Esophagus (tissue), 2 donors: ENCODE data around the gene DPM2. TPM values are rescaled to one million over a fixed set of nuclear protein-coding genes. Genes with fewer than 3 reads are reported as not detected.

Experiments used
- H3K27ac ChIP-seq, 2 donors: one replicate each; pipeline ENCODE4 v1.5.1; 2013; ENCODE audit warnings: low read depth in 2 of 2, mild to moderate bottlenecking in 2 of 2, inconsistent platforms in 1 of 2, low read length in 1 of 2, moderate library complexity in 1 of 2
- H3K27me3 ChIP-seq, 2 donors: one replicate each; pipeline ENCODE4 v1.6.1; 2013; ENCODE audit warnings: low read length in 2 of 2, control low read depth in 1 of 2, mild to moderate bottlenecking in 1 of 2; ENCODE audit not compliant: insufficient read depth in 2 of 2, control insufficient read depth in 1 of 2
- H3K36me3 ChIP-seq, 2 donors: one replicate each; pipeline ENCODE4 v1.6.1; 2013; ENCODE audit warnings: low read length in 1 of 2; ENCODE audit not compliant: control insufficient read depth in 2 of 2, insufficient read depth in 2 of 2
- H3K4me1 ChIP-seq, 2 donors: one replicate each; pipeline ENCODE4 v1.6.1; 2013; ENCODE audit warnings: low read length in 1 of 2; ENCODE audit not compliant: control insufficient read depth in 2 of 2, insufficient read depth in 2 of 2
- H3K4me3 ChIP-seq, 2 donors: one replicate each; pipeline ENCODE4 v1.5.1; 2013; ENCODE audit warnings: low read length in 2 of 2, mild to moderate bottlenecking in 2 of 2, low read depth in 1 of 2, moderate library complexity in 1 of 2
- H3K9me3 ChIP-seq, 2 donors: one replicate each; pipeline ENCODE4 v1.6.1; 2013; ENCODE audit warnings: mild to moderate bottlenecking in 2 of 2, low read depth in 1 of 2, low read length in 1 of 2, moderate library complexity in 1 of 2; ENCODE audit not compliant: control insufficient read depth in 2 of 2, insufficient read depth in 1 of 2
- WGBS, 2 donors: extraction: QIAGEN DNeasy Blood & Tissue Kit; methylation state at CpG; one replicate each; pipeline ENCODE4 v1.1.7; 2013; 5-methylcytosine and 5-hydroxymethylcytosine counted together
- polyA plus RNA-seq, 2 donors: library from polyadenylated mRNA; stranded (reverse); fragments of 200-250 nt; gene quantifications; one replicate each; pipeline ENCODE4 v1.2.3, GENCODE V29; 2013
- donor health status: healthy with polysubstance abuse.
- donor health status: Bipolar disorder and iron deficiency.

DPM2 gene
- polyA plus RNA-seq, 2 donors: 25.2 to 28.2 TPM

DNA sequence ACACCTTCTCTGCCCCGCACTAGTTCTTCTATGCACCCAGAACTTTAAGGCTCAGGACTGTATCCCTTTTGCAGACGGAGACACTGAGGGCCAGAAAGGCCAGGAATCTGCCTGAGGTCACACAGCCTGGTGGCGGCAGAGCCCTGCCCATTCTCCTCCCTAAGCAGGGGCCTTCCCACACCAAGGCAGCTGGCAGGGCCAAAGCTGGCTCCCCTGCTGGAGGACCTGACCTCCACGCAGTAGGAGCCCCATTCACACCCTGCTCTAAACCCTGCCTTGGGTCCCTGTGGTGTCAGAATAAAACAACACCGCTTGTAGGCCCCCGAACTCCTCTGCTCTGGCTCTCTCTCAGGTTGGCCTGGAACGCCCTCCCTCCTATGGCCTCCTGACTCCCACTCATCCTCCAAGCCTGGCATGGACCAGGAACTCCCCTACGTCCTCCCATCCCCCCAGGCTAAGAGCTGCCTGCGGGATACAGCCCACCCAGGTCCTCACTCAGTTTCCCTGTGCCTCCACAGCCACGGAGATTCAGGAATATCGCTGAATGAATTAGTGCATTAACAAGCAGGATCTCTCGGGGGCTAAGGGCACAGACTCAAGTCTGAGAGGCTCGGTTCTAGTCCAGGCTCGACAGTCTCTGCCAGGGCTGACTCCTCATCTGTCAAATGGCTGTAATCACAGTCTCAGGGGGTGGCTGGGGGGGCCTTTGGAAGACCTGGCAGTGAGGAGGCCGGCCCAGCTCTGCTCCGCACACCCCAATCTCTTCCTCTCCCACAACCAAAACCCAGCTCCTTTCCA is 41.1 kb downstream of the DPM2 start:
- Histone ChIP-seq H3K9me3 (peaks cover 0 to 26% of the 10 kb centered on the region in 2 donors), H3K36me3 (peaks cover 23 to 29% of the 10 kb centered on the region in 2 donors), H3K27me3 (no peaks in the 10 kb centered on the region), H3K27ac (peak overlapping the region; percentile 12 to 67), H3K4me3 (peak overlapping the region in 1 of 2 donors; percentile 2), H3K4me1 (peaks cover 3 to 13% of the 10 kb centered on the region in 2 donors)
- WGBS, 2 donors: 70 to 71% methylated on average over 16 of the region's 16 CpGs

GRCh38 chr9:127895811-127896210 is 41.8 kb downstream of the DPM2 start:
- no peaks in the 10 kb centered on the region for H3K27me3 ChIP-seq
- 95% methylated on average over 8 of the region's 8 CpGs for WGBS, 2 donors
- H3K4me1 ChIP-seq: peaks cover 3 to 13% of the 10 kb centered on the region in 2 donors
- H3K27ac ChIP-seq: no peak overlapping the region
- no peak overlapping the region for H3K4me3 ChIP-seq
- H3K36me3 ChIP-seq: peaks cover 23 to 30% of the 10 kb centered on the region in 2 donors
- H3K9me3 ChIP-seq: peaks cover 0 to 26% of the 10 kb centered on the region in 2 donors

GRCh38 chr9:127893392-127893791 is 44.3 kb downstream of the DPM2 start:
- peaks cover 23 to 37% of the 10 kb centered on the region in 2 donors for H3K36me3 ChIP-seq
- H3K27me3 ChIP-seq: no peaks in the 10 kb centered on the region
- H3K27ac ChIP-seq: no peak overlapping the region
- WGBS, 2 donors: 97 to 98% methylated on average over 4 of the region's 4 CpGs
- peaks cover 0 to 26% of the 10 kb centered on the region in 2 donors for H3K9me3 ChIP-seq
- H3K4me1 ChIP-seq: peaks cover 3 to 7% of the 10 kb centered on the region in 2 donors
- no peak overlapping the region for H3K4me3 ChIP-seq

- Histone ChIP-seq H3K27me3 (no peaks in the 10 kb centered on the region), H3K9me3 (peaks cover 0 to 26% of the 10 kb centered on the region in 2 donors), H3K4me1 (peaks cover 3 to 4% of the 10 kb centered on the region in 2 donors), H3K36me3 (peaks cover 23 to 39% of the 10 kb centered on the region in 2 donors), H3K4me3 (no peak overlapping the region), H3K27ac (no peak overlapping the region)
- 88 to 97% methylated on average over 6 of the region's 6 CpGs for WGBS, 2 donors
These were observed 44.8 kb downstream of the DPM2 start for GRCh38 chr9:127892831-127893230.

DNA sequence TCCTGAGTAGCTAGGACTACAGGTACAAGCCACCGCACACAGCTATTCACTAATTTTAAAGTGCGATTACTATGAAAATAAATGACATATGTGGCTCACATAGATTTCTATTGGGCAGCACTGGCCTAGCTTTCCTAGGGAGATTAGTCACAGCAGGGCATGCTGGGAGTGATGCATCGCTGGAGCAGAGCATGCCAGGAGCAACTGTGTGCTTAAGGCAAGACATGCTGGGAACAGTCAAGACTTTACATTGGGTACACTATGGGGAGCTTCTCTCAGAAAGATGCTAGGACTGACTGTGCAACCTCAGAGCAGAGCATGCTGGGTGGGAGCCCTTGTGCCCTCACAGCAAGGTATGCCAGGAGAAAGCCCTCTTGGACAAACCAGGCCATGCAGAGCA is 47.6 kb downstream of the DPM2 start:
- Histone ChIP-seq H3K4me1 (no peaks in the 10 kb centered on the region), H3K27me3 (no peaks in the 10 kb centered on the region), H3K36me3 (peaks cover 25 to 45% of the 10 kb centered on the region in 2 donors), H3K9me3 (peaks cover 0 to 23% of the 10 kb centered on the region in 2 donors), H3K27ac (no peak overlapping the region), H3K4me3 (no peak overlapping the region)
- WGBS, 2 donors: 88 to 89% methylated on average over 3 of the region's 3 CpGs

DNA sequence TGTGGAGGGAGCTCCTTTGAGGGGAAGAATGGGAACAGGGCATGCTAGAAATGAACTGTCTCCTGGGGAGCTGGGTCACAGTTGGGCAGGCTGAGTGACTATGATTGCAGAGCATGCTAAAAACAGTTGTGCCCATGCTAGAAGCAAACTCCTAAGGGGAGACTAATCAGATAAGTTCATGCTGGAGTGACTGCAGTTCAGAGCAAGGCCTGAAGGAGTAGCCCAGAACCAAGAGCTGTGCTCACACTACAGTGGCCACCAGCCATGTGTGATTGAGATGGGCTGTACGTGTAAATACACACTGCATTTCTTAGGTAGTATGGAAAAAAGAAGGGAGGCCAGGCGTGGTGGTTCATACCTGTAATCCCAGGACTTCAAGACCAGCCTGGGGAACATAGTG is 49.9 kb downstream of the DPM2 start:
- no peaks in the 10 kb centered on the region for H3K27me3 ChIP-seq
- H3K27ac ChIP-seq: no peak overlapping the region
- peaks cover 0 to 2% of the 10 kb centered on the region in 2 donors for H3K9me3 ChIP-seq
- peaks cover 9 to 25% of the 10 kb centered on the region in 2 donors for H3K36me3 ChIP-seq
- no peak overlapping the region for H3K4me3 ChIP-seq
- peaks cover 3 to 4% of the 10 kb centered on the region in 2 donors for H3K4me1 ChIP-seq
- 76 to 87% methylated on average over 2 of the region's 2 CpGs for WGBS, 2 donors

DNA sequence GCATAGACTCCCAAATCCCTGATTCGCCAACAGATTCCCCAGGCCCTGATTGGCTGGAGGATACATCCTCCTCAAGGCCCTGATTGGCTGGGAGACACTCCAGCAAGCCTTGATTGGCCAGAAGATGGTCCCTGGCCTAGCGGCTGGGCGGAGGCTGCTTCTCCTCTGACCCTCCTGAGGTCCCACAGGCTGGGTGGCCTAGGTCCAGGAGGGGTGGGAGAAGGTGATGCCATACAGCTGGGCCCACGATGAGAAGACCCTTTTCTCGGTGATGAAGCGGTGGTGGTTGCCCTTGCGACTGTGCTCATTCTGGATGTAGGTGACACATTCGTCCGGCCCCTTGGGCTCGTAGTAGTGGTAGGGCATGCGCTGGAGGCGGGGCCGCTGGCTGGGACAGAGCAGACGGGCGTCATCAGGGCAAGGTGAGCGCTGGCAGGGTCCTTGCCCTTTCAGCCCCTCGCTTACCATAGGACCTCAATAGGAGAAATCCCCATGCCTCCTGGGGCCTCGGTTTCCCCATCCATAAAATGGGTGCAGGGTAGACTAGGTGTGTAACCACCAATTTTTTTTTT is 51.2 kb downstream of the DPM2 start:
- Histone ChIP-seq H3K9me3 (no peaks in the 10 kb centered on the region), H3K4me1 (peaks cover 3 to 4% of the 10 kb centered on the region in 2 donors), H3K4me3 (no peak overlapping the region), H3K36me3 (peaks cover 7 to 24% of the 10 kb centered on the region in 2 donors), H3K27ac (no peak overlapping the region), H3K27me3 (no peaks in the 10 kb centered on the region)
- WGBS, 2 donors: 96 to 97% methylated on average over 18 of the region's 18 CpGs

DNA sequence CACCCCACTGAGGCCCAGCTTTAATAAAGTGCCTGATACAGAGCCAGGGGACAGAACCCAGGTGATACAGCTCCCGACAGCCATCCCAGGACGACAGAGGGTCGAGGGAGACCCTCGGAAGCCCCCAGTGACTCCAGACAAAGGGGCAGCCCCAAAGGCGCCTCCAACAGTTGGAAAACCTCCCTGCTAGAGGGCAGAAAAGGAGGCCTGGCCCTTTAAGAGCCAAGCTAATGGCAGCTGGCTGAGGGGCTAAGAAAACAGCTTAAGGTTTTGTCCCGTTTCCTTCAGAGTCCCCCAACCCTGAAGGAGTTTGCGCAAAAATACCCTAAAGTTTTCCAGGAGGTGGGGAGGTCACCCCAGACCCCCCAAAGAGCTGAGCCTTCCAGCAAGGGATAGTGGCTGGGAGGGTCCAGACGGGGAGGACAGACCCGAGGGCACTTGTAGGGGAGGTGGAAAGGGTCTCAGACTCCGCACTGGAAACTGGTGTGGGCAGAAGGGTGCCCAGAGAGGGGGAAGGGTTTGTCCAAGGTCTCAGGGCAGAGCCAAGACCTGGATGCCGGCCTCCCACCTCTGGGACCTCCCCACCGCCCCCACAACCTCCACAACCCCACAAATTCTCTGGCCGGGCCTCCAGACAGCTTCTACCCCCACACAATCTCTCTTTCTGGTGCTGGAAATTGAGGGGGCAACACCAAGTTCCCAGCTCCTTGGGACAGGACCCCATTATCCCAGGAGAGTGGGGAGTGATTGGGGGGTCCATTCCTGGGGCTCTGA is 52.0 kb downstream of the DPM2 start:
- Histone ChIP-seq H3K4me1 (peaks cover 3 to 4% of the 10 kb centered on the region in 2 donors), H3K27ac (no peak overlapping the region), H3K4me3 (no peak overlapping the region), H3K36me3 (peaks cover 7 to 21% of the 10 kb centered on the region in 2 donors), H3K27me3 (no peaks in the 10 kb centered on the region), H3K9me3 (no peaks in the 10 kb centered on the region)
- WGBS, 2 donors: 78 to 80% methylated on average over 13 of the region's 13 CpGs
